Central memory CD8-positive, alpha-beta T cell (primary cell): ENCODE data around the gene NOTO.

ENCODE experiments used
- ATAC-seq: fragments of 150-1000 bp; cut with Tn5 transposase; replicated peaks from 2 replicates; pipeline ENCODE4 v1.10.0; 2022; ENCODE audit warnings: mild to moderate bottlenecking, moderate FRiP score, moderate number of reproducible peaks; ENCODE audit not compliant: poor library complexity, severe bottlenecking; ENCODE audit errors: extremely low read depth
- DNase-seq, 2 donors: peaks; one replicate each; pipeline ENCODE4 v3.0.0; 2021; ENCODE audit warnings: low spot score in 2 of 2
- H3K27ac Mint-ChIP-seq: one replicate; pipeline ENCODE4 v1.8.0; 2022; ENCODE audit warnings: low read depth, mild to moderate bottlenecking, moderate library complexity, mixed read lengths
- H3K27me3 Mint-ChIP-seq: one replicate; pipeline ENCODE4 v1.8.0; 2022; ENCODE audit warnings: mixed read lengths
- H3K36me3 Mint-ChIP-seq: one replicate; pipeline ENCODE4 v1.8.0; 2022; ENCODE audit warnings: mild to moderate bottlenecking, moderate library complexity, mixed read lengths; ENCODE audit not compliant: insufficient read depth
- H3K4me1 Mint-ChIP-seq: one replicate; pipeline ENCODE4 v1.8.0; 2022; ENCODE audit warnings: mixed read lengths
- H3K4me3 Mint-ChIP-seq: one replicate; pipeline ENCODE4 v1.8.0; 2022; ENCODE audit warnings: mild to moderate bottlenecking, moderate library complexity, mixed read lengths
- H3K9me3 Mint-ChIP-seq: one replicate; pipeline ENCODE4 v1.8.0; 2022; ENCODE audit warnings: mixed read lengths

Gene NOTO

DNA sequence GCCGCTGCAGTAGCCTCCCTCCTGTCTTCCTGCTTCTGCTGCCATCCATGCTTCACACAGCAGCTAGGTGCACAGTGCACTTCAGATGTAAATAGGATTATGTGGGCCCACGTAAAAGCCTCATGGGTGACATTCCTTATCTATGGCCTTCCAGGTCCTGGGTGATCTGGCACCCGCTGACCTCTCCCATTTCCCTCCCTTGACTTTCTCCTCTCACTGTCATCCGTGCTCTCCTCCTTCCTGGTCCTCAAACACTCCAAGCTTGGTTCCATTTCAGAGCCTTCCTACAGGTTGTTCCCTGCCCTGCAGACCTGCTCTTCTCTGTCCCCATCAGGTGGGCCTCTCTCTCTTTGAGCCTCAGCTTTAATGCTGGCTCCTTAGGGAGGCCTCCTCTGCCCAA is 7.6 kb downstream of the NOTO start:
- Mint-ChIP-seq H3K9me3 (no peaks in the 10 kb centered on the region), H3K4me1 (peaks cover 21% of the 10 kb centered on the region), H3K27ac (no peak overlapping the region), H3K4me3 (no peak overlapping the region), H3K36me3 (peaks cover 2% of the 10 kb centered on the region), H3K27me3 (peaks cover 29% of the 10 kb centered on the region)
- DNase-seq (no peak), ATAC-seq (no peak)

DNA sequence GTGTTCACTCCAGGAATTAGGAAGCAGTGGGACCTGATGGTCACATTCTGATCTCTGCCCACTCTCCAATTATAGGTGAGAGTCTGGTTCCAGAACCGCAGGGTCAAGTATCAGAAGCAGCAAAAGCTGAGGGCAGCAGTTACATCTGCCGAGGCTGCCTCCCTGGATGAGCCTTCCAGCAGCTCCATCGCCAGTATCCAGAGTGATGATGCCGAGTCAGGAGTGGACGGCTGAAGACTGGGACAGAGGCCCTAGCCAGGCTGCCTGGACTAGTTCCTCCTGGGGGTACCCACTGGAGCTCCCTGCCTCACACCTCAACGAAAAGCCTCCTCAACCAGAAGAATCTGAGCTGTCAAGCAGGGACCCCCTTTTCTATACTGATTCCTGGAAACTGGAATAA is 8.3 kb downstream of the NOTO start:
- H3K27me3 Mint-ChIP-seq: peaks cover 22% of the 10 kb centered on the region
- no peak overlapping the region for H3K27ac Mint-ChIP-seq
- H3K4me3 Mint-ChIP-seq: no peak overlapping the region
- no peak for ATAC-seq
- no peak for DNase-seq
- H3K9me3 Mint-ChIP-seq: no peaks in the 10 kb centered on the region
- H3K36me3 Mint-ChIP-seq: peaks cover 2% of the 10 kb centered on the region
- peaks cover 27% of the 10 kb centered on the region for H3K4me1 Mint-ChIP-seq

DNA sequence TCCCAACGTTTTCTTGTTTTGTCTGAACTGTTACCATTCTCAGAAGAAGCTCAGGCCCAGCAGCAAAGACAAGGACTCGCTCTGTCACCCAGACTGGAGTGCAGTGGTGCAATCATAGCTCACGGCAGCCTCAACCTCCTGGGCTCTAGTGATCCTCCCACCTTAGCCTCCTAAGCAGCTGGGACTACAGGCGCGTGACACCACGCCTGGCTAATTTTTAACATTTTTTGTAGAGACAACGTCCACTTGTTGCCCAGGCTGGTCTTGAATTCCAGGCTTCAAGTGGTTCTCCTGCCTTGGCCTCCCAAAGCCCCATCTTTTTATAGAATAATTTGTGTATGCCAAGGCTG is 9.7 kb downstream of the NOTO start:
- peaks cover 29% of the 10 kb centered on the region for H3K4me1 Mint-ChIP-seq
- H3K9me3 Mint-ChIP-seq: no peaks in the 10 kb centered on the region
- ATAC-seq (no peak), DNase-seq (no peak)
- peaks cover 13% of the 10 kb centered on the region for H3K27me3 Mint-ChIP-seq
- peaks cover 2% of the 10 kb centered on the region for H3K36me3 Mint-ChIP-seq
- no peak overlapping the region for H3K27ac Mint-ChIP-seq
- no peak overlapping the region for H3K4me3 Mint-ChIP-seq

DNA sequence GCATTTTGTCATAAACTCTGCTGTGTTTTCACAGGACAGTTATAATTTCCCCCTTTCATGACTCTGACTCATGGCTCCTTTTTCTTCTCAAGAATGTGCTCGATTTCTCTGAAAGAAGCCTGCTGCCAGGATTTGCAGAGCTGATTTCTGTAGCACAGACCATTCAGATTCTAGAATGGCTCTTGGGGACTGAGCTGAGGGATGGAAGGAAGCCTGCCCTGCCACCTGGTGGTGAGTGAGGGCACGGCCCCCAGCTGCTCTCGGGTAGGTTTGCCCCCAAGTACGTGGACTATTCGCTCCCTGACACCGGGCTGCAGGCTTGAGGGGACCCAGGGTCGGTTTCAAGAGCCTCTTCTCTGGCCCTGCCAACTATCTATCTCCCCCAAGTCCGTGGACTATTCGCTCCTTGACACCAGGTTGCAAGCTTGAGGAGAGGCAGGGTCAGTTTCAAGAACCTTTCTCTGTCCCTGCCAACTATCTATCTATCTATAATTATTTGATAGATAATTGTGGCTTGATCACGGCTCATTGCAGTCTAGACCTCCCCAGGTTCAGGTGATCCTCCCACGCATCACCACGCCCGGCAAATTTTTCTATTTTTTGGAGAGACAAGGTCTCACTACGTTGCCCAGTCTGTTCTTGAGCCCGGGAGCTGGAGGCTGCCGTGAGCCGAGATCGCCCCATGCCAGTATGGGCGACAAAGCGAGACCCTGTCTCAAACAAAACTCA is 10.2 kb downstream of the NOTO start:
- Mint-ChIP-seq H3K36me3 (peaks cover 2% of the 10 kb centered on the region), H3K9me3 (no peaks in the 10 kb centered on the region), H3K4me3 (peak overlapping the region; percentile 14), H3K4me1 (peaks cover 29% of the 10 kb centered on the region), H3K27me3 (peaks cover 9% of the 10 kb centered on the region), H3K27ac (no peak overlapping the region)
- ATAC-seq (peak; percentile 64), DNase-seq (peak; percentile 56 to 66)

DNA sequence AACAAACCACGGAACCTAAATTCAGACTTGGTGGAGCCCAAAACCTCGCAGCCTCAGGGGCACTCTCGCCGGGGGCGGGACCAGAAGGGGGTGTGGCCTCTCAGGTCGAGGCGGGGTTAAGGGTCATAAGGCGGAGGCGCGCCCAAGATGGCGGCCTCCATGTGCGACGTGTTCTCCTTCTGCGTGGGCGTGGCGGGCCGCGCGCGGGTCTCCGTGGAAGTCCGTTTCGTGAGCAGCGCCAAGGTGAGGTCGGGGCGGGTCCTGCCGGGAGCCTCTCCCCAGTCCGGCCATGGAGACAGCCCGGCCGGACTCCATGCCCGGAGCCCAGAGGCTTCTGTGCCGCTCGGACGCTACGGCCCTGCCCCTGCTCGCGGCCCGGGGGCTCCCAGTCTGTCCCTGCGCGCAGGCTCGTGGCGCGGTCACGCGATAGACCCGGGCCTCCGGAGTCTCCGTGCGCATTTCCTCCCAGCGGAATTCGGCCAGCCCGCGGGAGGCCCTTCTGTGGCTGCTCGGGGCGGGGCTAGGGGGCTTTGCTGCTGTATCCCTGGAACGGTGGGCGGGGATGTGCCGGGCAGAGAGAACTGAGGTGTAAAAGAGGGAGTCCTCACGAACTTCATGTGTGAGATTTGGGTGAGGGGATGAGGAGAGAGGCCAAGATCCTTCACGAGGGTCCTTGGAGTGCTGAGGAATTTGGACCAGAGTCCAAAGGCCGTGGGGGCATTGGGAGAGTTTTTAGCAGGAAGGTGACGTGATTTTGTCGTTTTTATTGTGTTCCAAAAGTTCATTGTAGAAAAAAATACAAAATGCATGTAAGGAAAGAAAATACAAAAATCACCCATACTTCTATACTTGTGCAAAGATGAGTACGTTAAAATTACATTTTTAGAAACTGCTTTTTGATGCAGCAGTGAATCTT is 12.0 kb downstream of the NOTO start, which contains the start of gene SMYD5:
Gene SMYD5, plus strand, starts transcription at position 126 of the 916 bp plus-strand sequence. Its CDS starts 22 bp downstream, at position 148.
- H3K27ac Mint-ChIP-seq: peak within 1 kb of the TSS; percentile 89
- no peaks in the 10 kb centered on the region for H3K27me3 Mint-ChIP-seq
- peaks cover 3% of the 10 kb centered on the region for H3K36me3 Mint-ChIP-seq
- peak; percentile 85 to 95 for DNase-seq
- peak; percentile 96 for ATAC-seq
- H3K4me3 Mint-ChIP-seq: peak within 1 kb of the TSS; percentile 91
- no peaks in the 10 kb centered on the region for H3K9me3 Mint-ChIP-seq
- H3K4me1 Mint-ChIP-seq: peaks cover 29% of the 10 kb centered on the region

DNA sequence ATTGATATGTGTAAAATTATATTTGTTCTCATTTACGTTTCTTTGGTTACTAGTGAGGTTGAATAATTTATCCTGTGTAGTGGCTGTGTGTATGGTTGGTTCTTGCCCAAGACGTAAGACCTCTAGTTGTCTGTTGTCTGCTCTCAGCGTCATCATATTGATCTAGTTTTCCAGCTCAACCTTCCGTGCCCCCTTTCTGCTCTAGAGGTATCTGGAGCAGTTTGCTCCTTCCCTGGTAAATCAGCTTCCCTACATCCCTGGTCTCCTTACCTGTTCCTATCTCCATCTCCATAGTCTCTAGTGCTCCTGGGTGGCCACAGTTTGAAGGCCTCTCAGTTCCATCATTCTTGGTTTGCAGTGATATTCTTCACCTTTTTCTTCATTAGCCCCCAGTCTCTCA is 12.9 kb downstream of the NOTO start:
- H3K4me3 Mint-ChIP-seq: peak overlapping the region; percentile 91
- peaks cover 3% of the 10 kb centered on the region for H3K36me3 Mint-ChIP-seq
- H3K4me1 Mint-ChIP-seq: peaks cover 29% of the 10 kb centered on the region
- DNase-seq (no peak), ATAC-seq (no peak)
- no peaks in the 10 kb centered on the region for H3K9me3 Mint-ChIP-seq
- H3K27me3 Mint-ChIP-seq: no peaks in the 10 kb centered on the region
- peak overlapping the region; percentile 32 for H3K27ac Mint-ChIP-seq

DNA sequence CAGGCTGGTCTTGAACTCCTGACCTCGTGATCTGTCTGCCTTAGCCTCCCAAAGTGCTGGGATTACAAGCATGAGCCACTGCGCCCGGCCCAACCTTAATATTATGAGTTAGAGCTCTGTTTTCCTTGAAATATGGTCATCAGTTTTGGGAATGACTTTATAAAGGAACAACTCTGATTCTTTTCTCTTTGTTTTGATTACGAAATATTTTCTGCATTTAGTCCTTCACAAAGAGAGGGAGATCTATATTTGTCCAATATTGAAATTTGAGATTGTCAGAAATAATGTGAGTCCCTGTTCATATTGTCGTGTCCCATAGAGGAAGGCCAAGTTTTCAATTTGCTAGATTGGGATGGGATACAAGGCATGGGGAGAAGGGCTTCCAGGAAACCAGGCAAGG is 14.8 kb downstream of the NOTO start:
- Mint-ChIP-seq H3K27me3 (no peaks in the 10 kb centered on the region), H3K4me1 (peaks cover 29% of the 10 kb centered on the region), H3K9me3 (no peaks in the 10 kb centered on the region), H3K36me3 (peaks cover 6% of the 10 kb centered on the region), H3K4me3 (no peak overlapping the region), H3K27ac (no peak overlapping the region)
- DNase-seq (no peak), ATAC-seq (no peak)

DNA sequence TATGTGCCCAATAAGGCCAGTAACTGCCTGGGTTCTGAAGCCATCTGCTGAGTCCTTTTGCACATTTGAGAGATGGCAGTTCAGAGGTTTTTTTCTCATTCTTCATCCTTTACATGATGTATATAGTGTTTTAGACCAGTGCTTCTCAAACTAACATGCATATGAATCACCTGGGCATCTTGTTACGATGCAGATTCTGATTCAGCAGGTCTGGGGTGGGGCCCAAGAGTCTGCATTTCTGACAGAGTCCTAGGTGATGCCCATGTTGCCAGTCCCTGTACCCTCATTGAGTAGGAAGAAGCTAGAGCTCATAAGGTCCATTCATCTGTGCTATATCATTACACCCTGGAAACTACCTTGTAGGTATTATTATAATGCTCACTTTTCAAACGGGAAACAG is 15.5 kb downstream of the NOTO start:
- H3K4me3 Mint-ChIP-seq: no peak overlapping the region
- H3K36me3 Mint-ChIP-seq: peaks cover 6% of the 10 kb centered on the region
- ATAC-seq (no peak), DNase-seq (no peak)
- H3K4me1 Mint-ChIP-seq: peaks cover 29% of the 10 kb centered on the region
- no peaks in the 10 kb centered on the region for H3K27me3 Mint-ChIP-seq
- no peaks in the 10 kb centered on the region for H3K9me3 Mint-ChIP-seq
- H3K27ac Mint-ChIP-seq: no peak overlapping the region

DNA sequence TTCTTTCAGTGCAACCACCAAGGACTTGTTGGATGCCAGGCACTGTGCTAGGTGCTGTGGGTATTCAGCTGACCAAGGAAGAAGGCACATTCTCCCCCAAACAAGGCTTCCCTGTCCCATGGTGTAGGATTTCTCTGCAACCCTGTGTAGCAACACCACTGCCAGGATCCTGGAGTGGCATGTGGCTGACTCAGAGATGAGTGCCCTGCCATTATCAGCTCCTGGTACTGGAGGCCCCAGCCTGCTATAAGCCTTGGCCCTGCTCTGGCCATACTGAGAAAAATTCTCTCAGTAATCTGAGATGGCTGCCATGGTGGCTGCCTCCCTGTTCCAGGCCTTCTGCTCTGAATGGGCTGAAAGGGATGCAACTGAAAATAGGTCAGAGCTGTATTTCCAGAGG is 15.9 kb downstream of the NOTO start:
- DNase-seq: no peak
- ATAC-seq: no peak
- Mint-ChIP-seq H3K4me1 (peaks cover 25% of the 10 kb centered on the region), H3K27ac (no peak overlapping the region), H3K36me3 (peaks cover 8% of the 10 kb centered on the region), H3K27me3 (no peaks in the 10 kb centered on the region), H3K4me3 (no peak overlapping the region), H3K9me3 (no peaks in the 10 kb centered on the region)

DNA sequence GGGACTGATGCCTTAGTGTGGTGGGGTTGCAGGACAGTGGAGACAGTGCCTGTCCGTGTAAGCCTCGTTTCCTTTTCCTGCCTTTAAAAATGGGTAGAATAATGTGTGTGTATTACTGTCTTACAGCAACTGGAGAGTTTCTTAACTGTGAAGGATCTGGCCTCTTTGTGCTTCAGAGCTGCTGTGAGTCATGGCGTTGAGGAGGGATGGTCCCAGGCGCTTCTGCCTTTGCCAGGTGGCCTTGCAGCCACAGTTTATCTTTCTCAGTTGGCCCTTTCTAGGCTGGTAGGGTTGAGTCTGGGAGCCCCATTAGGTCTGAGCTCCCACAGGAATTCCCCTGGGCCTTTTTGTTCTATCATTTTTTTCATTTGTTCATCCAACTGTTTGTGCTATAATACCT is 21.4 kb downstream of the NOTO start:
- H3K27me3 Mint-ChIP-seq: no peaks in the 10 kb centered on the region
- no peak for ATAC-seq

DNA sequence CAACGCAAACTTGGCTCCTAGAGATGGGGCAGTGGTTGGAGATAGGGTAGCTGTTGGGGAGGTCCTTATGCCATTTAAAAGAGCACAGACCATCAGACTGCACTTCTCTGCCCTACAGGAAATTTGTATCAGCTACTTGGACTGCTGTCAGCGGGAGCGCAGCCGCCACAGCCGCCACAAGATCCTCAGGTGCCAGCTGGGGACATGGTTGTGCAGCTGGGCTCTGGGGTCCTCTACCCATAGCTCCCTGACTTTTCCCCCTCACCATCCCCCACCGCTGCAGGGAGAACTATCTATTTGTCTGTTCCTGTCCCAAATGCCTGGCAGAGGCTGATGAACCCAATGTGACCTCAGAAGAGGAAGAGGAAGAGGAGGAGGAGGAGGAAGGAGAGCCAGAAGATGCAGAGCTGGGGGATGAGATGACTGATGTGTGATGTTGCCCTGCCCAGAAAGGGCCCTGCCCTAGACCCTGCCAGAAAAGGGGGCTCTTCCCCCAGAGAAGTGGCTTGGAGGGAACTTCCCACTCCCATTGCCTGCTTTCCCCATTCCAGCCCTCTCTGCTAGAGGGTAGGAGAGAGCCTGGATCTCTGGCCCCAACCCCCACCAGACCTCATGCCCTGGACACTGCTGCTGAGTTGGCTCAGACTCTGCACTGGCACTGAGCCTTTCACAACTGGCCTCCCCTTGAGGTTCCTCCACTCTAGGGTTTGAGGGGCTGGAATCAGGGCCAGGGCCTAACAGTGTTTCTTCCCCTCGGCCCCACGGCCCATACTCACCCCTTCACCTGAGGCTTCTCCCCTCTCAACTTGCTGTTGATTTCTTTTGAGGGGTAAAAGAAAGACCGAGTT is 23.4 kb downstream of the NOTO start:
- H3K9me3 Mint-ChIP-seq: no peaks in the 10 kb centered on the region
- H3K27ac Mint-ChIP-seq: peak overlapping the region; percentile 44
- no peak for DNase-seq
- no peak for ATAC-seq
- H3K36me3 Mint-ChIP-seq: peaks cover 11% of the 10 kb centered on the region
- H3K27me3 Mint-ChIP-seq: no peaks in the 10 kb centered on the region
- no peak overlapping the region for H3K4me3 Mint-ChIP-seq
- H3K4me1 Mint-ChIP-seq: no peaks in the 10 kb centered on the region

More for the DNA sequence above, 21.4 kb downstream of the NOTO start:
- no peak overlapping the region for H3K27ac Mint-ChIP-seq
- no peaks in the 10 kb centered on the region for H3K4me1 Mint-ChIP-seq
- H3K4me3 Mint-ChIP-seq: no peak overlapping the region
- no peak for DNase-seq
- peaks cover 7% of the 10 kb centered on the region for H3K36me3 Mint-ChIP-seq
- no peaks in the 10 kb centered on the region for H3K9me3 Mint-ChIP-seq

DNA sequence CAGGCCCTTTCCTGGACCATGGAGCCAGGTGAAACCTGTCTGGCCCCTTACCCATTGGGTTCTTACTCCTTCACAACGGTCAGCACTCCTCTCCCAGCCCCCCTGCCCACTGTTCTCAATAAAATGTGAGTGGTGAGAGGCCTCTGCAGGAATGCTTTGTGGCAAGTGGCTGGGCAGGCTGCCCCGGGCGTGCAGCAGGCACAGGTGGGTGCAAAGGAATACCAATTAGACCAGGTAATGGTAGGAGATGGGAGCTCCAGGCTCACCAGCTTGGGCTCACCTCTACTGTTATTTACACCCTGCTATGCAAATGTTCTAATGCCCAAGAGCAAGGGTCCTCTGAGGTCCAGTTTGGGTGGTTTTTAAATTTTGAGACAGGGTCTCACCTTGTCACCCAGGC is 24.7 kb downstream of the NOTO start:
- no peaks in the 10 kb centered on the region for H3K4me1 Mint-ChIP-seq
- no peak overlapping the region for H3K27ac Mint-ChIP-seq
- ATAC-seq: no peak
- H3K4me3 Mint-ChIP-seq: no peak overlapping the region
- H3K27me3 Mint-ChIP-seq: no peaks in the 10 kb centered on the region
- no peaks in the 10 kb centered on the region for H3K9me3 Mint-ChIP-seq
- DNase-seq: no peak
- H3K36me3 Mint-ChIP-seq: peaks cover 8% of the 10 kb centered on the region
